ENCODE measurements around the gene DLX5.

The DLX5 gene

GRCh38 chr7:97018126-97018601 lies 6.5 kb downstream of the DLX5 start:
- no peak for DNase-seq (ENCODE audit: low read depth)

- no peak for DNase-seq (ENCODE audit: low read depth)
Observed at GRCh38 chr7:97017192-97018125, 7.2 kb downstream of the DLX5 start.

GRCh38 chr7:97016381-97017191 lies 8.0 kb downstream of the DLX5 start:
- DNase-seq (ENCODE audit: low read depth): no peak

GRCh38 chr7:97015756-97016380 lies 8.8 kb downstream of the DLX5 start:
- no peak for DNase-seq (ENCODE audit: low read depth)

DNA sequence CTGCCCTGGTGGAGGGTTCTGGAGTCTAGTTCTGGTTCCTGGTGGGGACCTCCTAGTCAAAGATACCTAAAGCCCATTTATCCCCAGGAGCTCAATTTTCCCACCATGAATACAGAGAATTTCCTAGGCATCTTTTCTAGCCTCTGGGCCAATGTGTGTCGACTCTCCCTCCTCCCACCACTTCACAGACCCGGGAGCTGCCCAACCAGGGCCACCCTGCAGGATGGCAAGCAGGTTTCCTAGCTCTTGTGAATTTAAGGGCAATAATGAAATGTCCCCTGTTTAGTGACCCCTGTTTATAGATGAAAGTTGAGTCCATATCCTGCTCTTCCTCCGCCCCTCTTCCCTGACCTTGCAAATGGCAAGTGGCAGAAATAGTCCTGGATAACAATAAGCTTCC lies 9.4 kb downstream of the DLX5 start:
- DNase-seq (ENCODE audit: low read depth): no peak

DNA sequence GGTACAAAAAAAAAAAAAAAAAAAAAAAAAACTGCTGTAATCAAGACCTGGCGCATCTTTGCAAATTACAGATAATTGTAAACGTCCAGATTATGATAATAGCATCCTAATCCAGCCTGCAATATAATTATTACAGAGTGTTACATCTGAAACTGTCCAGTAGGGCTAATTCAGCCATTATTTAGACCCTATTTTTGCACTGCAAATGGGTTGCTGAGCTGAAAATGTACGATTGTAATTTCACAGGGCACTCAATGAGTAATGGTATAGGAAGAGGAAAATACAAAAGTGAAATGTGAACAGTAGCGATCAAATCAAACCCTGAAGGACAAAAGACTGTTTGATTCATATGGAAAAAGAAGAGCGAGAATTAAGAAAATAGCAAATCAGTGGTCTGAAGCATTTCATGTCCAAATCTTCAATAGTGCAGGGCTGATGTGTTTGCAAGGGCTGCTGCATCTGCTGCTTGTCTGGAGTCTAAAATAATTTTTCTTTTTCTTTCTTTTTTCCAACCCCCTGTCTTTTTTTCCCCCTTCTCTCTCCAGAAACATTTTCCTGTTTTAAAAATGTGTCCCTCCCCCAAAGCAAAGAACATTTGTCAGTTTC lies 10.4 kb downstream of the DLX5 start:
- no peak for DNase-seq (ENCODE audit: low read depth)

- no peak for DNase-seq (ENCODE audit: low read depth)
Observed at GRCh38 chr7:97013845-97014134, 10.8 kb downstream of the DLX5 start.

DNA sequence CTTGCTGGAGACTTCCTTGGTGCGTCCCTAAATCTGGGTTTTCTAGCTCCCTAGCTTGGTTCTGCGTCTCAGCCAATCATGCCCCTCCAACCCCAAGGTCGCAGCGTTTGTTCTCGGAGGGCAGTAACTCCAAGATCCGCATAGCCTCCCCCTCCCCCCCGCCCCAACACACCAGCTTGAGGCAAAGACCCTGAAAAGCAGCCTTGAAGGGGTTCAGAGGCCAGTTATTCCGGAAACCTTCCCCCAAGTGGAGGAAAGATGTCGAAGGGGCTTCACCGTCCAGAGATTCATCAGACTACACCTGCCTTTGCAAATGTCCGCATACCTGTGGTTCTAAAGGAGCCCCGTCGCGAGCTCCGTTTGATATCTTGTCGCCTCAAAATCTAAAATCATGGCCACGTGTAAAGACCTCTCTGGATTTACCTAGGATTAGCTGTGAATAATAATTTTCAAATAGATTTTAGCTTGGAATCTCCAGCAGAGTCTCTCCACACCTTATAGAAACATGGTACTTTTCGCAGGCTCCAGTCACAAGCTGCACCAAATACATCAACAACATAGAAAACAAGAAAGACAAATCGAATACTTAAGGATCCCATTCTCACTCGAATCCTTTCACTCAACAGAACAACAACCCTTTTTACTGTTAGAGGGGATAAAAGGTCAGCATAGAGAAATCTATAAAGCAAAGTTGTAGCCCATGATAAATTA lies 11.3 kb downstream of the DLX5 start:
- no peak for DNase-seq (ENCODE audit: low read depth)

- DNase-seq (ENCODE audit: low read depth): no peak
Observed at GRCh38 chr7:97012365-97013133, 12.1 kb downstream of the DLX5 start.

- no peak for DNase-seq (ENCODE audit: low read depth)
Observed at GRCh38 chr7:97011536-97012364, 12.9 kb downstream of the DLX5 start.

- no peak for DNase-seq (ENCODE audit: low read depth)
Observed at GRCh38 chr7:97011104-97011503, 13.5 kb downstream of the DLX5 start.

DNA sequence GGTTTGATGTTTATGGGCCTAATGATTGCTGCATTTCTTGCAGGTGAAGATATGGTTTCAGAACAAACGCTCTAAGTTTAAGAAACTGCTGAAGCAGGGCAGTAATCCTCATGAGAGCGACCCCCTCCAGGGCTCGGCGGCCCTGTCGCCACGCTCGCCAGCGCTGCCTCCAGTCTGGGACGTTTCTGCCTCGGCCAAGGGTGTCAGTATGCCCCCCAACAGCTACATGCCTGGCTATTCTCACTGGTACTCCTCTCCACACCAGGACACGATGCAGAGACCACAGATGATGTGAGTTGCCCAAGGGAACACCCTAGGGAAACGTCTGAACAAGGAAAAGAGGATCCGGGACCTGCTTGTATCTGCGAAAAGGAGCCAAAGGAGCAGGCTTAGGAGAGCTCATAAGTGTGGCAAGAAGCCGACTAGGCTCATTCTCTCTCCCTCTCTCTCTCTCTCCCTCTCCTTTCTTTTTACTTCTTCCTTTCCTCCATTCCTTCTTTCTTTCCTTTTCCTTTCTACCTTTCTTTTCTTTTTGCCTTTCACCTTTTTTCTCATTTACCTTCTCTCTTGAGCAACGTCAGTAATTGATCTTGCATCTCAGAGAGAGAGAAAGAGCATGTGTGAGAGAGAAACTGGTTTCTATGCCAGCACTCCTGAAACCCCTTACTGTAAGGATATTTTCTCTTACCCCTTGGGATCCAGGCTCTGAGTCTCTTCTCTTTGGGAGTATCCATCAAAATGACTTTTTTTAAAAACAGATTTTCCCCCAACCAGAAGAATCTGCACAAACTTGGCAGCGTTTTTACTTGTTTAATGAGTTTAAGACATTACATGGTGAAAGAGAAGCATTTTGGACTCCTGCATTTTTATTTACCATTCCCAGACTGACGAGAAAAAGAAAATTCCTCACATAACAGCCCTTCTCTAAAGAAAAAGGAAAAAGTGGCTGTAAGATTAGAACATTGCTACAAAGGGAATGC lies 14.6 kb downstream of the DLX5 start:
- DNase-seq (ENCODE audit: low read depth): no peak

- no peak for DNase-seq (ENCODE audit: low read depth)
Observed at GRCh38 chr7:97008275-97008917, 16.2 kb downstream of the DLX5 start.

- DNase-seq (ENCODE audit: low read depth): no peak
Observed at GRCh38 chr7:97007583-97007861, 17.1 kb downstream of the DLX5 start.

DNA sequence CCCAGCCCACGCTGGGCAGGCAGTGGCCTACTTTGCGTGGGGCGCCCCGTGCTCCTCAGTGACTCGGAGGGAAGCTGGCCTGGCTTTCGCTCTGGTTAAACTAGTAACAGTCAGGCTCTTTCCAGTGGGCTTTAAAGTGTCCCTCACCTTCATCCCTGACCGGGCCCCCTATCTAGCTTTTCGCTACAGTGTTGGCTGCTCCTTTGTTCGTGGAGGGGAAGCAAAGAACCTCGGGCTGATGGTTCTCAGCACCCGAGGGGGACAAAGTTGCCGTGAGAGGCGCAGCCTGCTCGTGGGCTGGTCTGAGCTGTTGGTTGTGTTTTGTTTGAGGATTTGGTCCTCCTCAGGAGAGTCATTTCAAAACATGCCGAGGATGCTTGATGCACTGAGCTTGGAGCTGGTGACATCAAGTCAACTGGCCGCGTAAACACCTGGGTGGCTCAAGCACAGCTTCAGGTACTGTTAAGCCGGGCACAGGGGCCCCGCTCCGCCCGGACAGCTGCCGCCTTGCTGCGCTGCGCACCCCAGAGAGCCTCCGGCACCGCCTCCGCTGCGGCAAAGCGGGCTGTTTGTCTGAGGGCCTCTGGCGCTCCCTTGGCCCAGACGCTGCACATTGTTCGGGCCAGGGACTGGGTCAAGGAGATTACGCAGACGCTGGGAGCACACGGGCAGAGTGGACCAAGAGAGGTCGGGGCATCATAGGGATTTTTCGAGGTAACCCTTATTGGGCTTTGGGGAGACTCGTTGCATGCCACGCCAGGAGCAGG lies 17.6 kb downstream of the DLX5 start:
- no peak for DNase-seq (ENCODE audit: low read depth)

DNA sequence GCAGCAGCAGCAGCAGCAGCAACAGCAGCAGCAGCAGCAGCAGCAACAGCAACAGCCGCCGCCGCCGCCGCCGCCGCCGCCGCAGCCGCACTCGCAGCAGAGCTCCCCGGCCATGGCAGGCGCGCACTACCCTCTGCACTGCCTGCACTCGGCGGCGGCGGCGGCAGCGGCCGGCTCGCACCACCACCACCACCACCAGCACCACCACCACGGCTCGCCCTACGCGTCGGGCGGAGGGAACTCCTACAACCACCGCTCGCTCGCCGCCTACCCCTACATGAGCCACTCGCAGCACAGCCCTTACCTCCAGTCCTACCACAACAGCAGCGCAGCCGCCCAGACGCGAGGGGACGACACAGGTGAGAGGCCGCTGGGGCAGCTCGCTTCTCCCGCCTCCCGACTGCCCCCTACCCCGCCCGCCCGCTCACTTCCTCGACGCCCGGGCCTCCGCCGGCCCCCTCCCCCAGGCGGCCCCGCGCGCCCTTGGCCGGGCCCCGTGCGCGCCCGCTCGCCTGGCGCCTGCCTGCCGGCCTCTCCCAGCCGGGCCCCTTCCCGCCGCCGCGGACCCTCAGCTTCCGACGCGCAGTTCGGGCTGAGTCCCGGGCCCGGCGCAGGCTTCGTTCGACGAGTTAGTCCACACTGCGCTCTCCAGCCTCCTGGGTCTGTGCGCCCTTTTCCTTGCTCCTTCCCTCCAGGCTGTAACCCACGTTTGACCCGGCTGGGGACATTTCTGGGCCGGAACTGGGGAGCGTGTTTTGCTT lies 18.4 kb downstream of the DLX5 start:
- no peak for DNase-seq (ENCODE audit: low read depth)
